Esophagus squamous epithelium (tissue), 5 donors: ENCODE data around the gene PNPLA2. TPM values are rescaled to one million over a fixed set of nuclear protein-coding genes. Genes with fewer than 3 reads are reported as not detected.

ENCODE experiments used
- DNase-seq: peaks from one replicate; lab custom pipeline; 2025; lab: John Stamatoyannopoulos, UW
- H3K27ac ChIP-seq, 4 donors: fragments of 200-600 bp; sonication (generic); one replicate each; pipeline ENCODE4 v1.5.1; 2016 to 2019; ENCODE audit warnings: mild to moderate bottlenecking in 1 of 4
- H3K27me3 ChIP-seq, 4 donors: fragments of 200-600 bp; sonication (generic); 1 replicate in 3 of 4; 2 replicates in 1 of 4; pipeline versions ENCODE4 v1.5.1 to v1.6.0; 2017 to 2021; ENCODE audit warnings: antibody characterized with exemption in 1 of 4
- H3K36me3 ChIP-seq, 3 donors: fragments of 200-600 bp; sonication (generic); one replicate each; pipeline ENCODE4 v1.5.1; 2016 to 2019
- H3K4me1 ChIP-seq, 3 donors: fragments of 200-600 bp; sonication (generic); one replicate each; pipeline ENCODE4 v1.5.1; 2017 to 2019
- H3K4me3 ChIP-seq, 4 donors: fragments of 200-600 bp; sonication (generic); 1 replicate in 3 of 4; 2 replicates in 1 of 4; pipeline ENCODE4 v1.5.1; 2016 to 2019; ENCODE audit warnings: mild to moderate bottlenecking in 2 of 4, moderate library complexity in 1 of 4
- H3K9me3 ChIP-seq, 3 donors: fragments of 200-600 bp; sonication (generic); one replicate each; pipeline ENCODE4 v1.5.1; 2016 to 2019
- POLR2A ChIP-seq, 4 donors: fragments of 450-650 bp; IDR thresholded peaks; one replicate each; pipeline ENCODE4 v1.6.1; 2017; ENCODE audit warnings: antibody characterized with exemption in 4 of 4, mild to moderate bottlenecking in 4 of 4, moderate library complexity in 3 of 4
- WGBS, 2 donors: methylation state at CpG; one replicate each; pipeline ENCODE4 v1.1.5; 2018; 5-methylcytosine and 5-hydroxymethylcytosine counted together
- intact Hi-C: fragments of 100-400 bp; cut with DNase I; formaldehyde crosslinking; loops from one replicate; pipeline ENCODE4 v1.15.0; 2022
- total RNA-seq, 4 donors: library from RNA; depleted of rRNA; stranded (reverse); fragments of >200 nt; gene quantifications; one replicate each; pipeline ENCODE4 v1.1.0, GENCODE V29; 2016
- TF ChIP-seq, protein P1 (sequence below), 6 experiments: fragments of 450-650 bp in 4 of 6; fragments of 200-600 bp in 2 of 6; sonication (generic) in 2 of 6; IDR thresholded peaks; one replicate each; pipeline ENCODE4 v1.5.1; 2016 to 2019; ENCODE audit warnings: antibody characterized with exemption in 6 of 6, mild to moderate bottlenecking in 4 of 6, moderate library complexity in 4 of 6
- donor health status: DM: yes; HTN: yes; CAD: no.

The PNPLA2 gene
- total RNA-seq, 4 donors from 2014 or later = 14.2 to 42.7 (median 26.0) TPM

DNA sequence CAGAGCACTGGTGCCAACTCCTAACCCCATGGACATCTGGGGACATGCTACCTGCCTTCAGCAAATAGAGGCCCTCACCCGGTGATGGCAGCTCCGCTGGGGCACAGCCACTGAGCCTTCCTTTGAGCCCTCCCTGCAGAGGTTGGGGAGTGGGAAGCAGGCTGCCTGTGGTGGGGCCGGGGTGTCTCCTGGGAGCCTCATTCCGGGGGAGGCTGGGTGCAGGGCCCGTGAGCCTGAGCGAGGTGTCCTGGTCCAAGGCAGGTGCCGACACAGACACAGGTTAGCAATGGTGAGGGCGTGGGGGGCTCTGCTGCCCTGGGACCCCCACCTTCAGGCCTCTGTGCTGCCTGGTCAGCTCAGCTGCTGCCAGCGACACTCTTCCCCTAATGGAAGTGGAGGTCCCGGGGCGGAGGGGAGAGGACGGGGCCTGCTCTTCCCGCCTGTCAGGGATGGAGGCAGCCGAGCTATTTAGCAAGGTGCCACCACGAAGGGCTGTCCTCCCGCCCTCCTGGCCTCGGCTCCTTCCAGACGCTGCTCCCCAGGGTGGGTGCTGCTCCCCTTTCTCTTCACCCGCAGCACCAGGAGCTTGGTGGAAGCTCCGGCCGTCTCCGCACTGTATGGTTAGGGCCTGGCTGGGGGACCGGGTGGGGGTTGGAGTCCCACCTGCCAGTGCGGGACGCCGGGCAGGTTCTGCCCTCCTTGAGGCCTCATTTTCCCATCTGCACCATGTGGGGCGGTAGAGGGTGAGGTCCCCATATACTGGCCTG is 35.2 kb downstream of the PNPLA2 start:
- no peak for DNase-seq
- Histone ChIP-seq H3K27me3 (peaks cover 0 to 22% (median 2%) of the 10 kb centered on the region in 4 donors), H3K9me3 (no peaks in the 10 kb centered on the region), H3K4me3 (no peak overlapping the region), H3K27ac (no peak overlapping the region), H3K36me3 (no peaks in the 10 kb centered on the region), H3K4me1 (peaks cover 8 to 50% (median 16%) of the 10 kb centered on the region in 3 donors)
- 98% methylated on average over 7 of the region's 27 CpGs; no CpG with 5 or more reads in 1 of the 2 donors for WGBS, 2 donors
- intact Hi-C loops = no loop called here
- TF ChIP-seq, protein P1, sequence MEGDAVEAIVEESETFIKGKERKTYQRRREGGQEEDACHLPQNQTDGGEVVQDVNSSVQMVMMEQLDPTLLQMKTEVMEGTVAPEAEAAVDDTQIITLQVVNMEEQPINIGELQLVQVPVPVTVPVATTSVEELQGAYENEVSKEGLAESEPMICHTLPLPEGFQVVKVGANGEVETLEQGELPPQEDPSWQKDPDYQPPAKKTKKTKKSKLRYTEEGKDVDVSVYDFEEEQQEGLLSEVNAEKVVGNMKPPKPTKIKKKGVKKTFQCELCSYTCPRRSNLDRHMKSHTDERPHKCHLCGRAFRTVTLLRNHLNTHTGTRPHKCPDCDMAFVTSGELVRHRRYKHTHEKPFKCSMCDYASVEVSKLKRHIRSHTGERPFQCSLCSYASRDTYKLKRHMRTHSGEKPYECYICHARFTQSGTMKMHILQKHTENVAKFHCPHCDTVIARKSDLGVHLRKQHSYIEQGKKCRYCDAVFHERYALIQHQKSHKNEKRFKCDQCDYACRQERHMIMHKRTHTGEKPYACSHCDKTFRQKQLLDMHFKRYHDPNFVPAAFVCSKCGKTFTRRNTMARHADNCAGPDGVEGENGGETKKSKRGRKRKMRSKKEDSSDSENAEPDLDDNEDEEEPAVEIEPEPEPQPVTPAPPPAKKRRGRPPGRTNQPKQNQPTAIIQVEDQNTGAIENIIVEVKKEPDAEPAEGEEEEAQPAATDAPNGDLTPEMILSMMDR (IDR thresholded peaks at IDR 0.05) = no peak
- TF ChIP-seq POLR2A (IDR thresholded peaks at IDR 0.05) = no peak

DNA sequence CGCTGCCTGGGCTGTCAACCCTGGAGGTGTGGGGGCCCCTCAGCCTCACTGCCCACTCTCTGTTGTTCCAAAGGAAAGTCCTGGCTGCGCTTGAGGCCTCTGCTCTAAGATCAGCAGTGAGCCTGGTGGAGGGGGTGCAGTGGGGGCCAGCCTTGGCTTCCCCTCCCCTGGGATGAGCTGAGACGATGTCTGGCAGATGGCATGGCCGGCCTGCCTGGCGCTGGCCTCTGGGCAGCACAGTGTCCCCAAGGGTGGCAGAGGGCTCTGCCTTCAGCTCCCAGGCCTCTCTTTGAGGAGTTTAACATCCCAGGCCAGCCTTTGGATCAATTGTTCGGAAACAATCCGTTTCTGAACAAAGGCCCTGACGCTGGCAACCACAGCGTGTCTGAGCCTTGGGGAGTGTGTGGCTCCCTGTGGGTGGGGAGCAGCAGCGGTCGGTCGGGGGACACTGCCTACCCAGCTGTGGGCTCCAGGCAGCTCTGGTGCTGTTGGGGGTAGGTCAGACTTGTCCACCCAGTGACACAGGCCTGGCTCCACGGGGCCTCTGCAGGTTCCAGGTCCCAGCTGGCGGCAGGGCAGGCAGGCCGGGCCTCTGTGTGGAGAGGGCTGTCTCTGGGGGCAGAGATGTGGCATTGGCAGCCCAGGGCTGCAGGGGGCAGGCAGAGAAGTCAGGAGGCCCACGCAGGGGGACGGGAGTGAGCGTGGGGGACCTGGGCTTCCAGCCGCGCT is 36.1 kb downstream of the PNPLA2 start:
- intact Hi-C loops = no loop called here
- Histone ChIP-seq H3K27ac (no peak overlapping the region), H3K36me3 (no peaks in the 10 kb centered on the region), H3K4me3 (no peak overlapping the region), H3K4me1 (peaks cover 8 to 52% (median 10%) of the 10 kb centered on the region in 3 donors), H3K27me3 (peaks cover 0 to 13% (median 0%) of the 10 kb centered on the region in 4 donors), H3K9me3 (no peaks in the 10 kb centered on the region)
- DNase-seq = no peak
- no peak for TF ChIP-seq POLR2A (IDR thresholded peaks at IDR 0.05)
- TF ChIP-seq, protein P1 (IDR thresholded peaks at IDR 0.05) = no peak
- 86% methylated on average over 1 of the region's 20 CpGs; no CpG with 5 or more reads in 1 of the 2 donors for WGBS, 2 donors

DNA sequence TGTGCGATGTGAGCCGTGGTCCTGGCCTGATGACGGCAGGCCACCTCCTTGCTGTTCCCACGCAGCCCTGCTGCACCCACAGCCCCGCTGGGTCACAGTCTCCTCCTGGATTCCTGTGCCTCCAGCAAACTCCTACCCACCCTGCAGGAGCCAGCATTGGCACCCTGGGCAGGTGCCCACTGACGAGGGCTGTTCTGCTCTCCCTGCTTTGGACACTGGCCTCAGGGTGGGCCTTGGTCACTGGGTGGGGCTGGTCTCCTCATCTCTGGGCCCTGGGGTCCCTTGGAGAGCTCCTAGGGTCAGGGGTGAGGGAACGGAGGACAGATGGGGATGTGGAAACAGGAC is 36.6 kb downstream of the PNPLA2 start:
- peaks cover 10 to 52% (median 11%) of the 10 kb centered on the region in 3 donors for H3K4me1 ChIP-seq
- peaks cover 0 to 7% (median 0%) of the 10 kb centered on the region in 4 donors for H3K27me3 ChIP-seq
- no peak overlapping the region for H3K27ac ChIP-seq
- H3K9me3 ChIP-seq = no peaks in the 10 kb centered on the region
- no CpG with 5 or more reads among the region's 7 CpGs for WGBS, 2 donors
- no peak for DNase-seq
- TF ChIP-seq, protein P1 (IDR thresholded peaks at IDR 0.05) = no peak
- TF ChIP-seq POLR2A (IDR thresholded peaks at IDR 0.05) = no peak
- no peak overlapping the region for H3K4me3 ChIP-seq
- intact Hi-C loops = no loop called here
- H3K36me3 ChIP-seq = no peaks in the 10 kb centered on the region

DNA sequence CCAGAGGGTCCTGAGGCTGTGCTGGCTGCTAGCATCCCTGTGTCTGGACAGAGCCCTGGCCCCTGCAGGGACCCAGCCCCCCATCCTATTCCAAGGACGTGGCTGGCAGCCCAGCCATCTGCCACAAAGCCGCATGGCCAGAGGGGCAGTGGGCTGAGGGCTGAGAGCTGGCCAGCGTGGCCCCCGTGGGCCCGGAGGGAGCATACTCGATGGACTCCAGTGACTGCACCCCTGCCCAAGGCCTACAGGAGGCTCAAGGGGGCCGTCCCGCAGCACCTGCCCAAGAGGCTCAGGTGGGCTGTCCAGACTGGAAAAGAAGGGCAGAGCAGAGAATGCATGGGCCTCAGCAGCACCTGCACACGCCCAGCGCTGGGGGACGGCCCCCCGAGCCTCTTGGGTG is 37.1 kb downstream of the PNPLA2 start:
- no peak overlapping the region for H3K27ac ChIP-seq
- no peak for DNase-seq
- TF ChIP-seq POLR2A (IDR thresholded peaks at IDR 0.05) = no peak
- TF ChIP-seq, protein P1 (IDR thresholded peaks at IDR 0.05) = no peak
- H3K4me1 ChIP-seq = peaks cover 11 to 49% (median 11%) of the 10 kb centered on the region in 3 donors
- no peak overlapping the region for H3K4me3 ChIP-seq
- H3K36me3 ChIP-seq = no peaks in the 10 kb centered on the region
- WGBS, 2 donors = 100% methylated on average over 1 of the region's 12 CpGs; no CpG with 5 or more reads in 1 of the 2 donors
- intact Hi-C loops = no loop called here
- peaks cover 0 to 2% (median 0%) of the 10 kb centered on the region in 4 donors for H3K27me3 ChIP-seq
- H3K9me3 ChIP-seq = no peaks in the 10 kb centered on the region

DNA sequence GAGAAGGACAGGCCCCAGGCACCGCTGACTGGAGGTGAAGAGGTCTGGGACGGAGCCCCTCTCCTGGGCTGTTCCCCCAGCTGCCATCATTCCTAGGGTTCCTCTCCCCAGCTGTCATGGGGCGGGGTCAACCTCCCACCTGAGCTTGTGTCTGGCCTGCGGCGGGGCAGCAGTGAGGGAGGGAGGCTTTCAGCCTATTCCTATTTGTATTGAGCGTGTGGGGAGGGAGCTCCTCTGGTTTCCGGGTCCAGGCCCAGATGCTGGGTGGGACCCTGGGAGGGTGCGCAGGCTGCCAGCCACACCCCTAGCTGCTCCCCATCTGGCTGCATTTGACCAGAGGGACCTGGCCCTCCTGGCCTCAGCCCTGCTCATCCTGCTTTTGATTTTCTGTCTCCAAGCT is 37.7 kb downstream of the PNPLA2 start:
- Histone ChIP-seq H3K27ac (no peak overlapping the region), H3K36me3 (no peaks in the 10 kb centered on the region), H3K4me1 (peaks cover 11 to 43% (median 11%) of the 10 kb centered on the region in 3 donors), H3K9me3 (no peaks in the 10 kb centered on the region), H3K27me3 (no peaks in the 10 kb centered on the region), H3K4me3 (no peak overlapping the region)
- no peak for TF ChIP-seq POLR2A (IDR thresholded peaks at IDR 0.05)
- TF ChIP-seq, protein P1 (IDR thresholded peaks at IDR 0.05) = no peak
- no peak for DNase-seq
- intact Hi-C loops = no loop called here
- 67% methylated on average over 4 of the region's 8 CpGs; no CpG with 5 or more reads in 1 of the 2 donors for WGBS, 2 donors
